Activated T-helper 1 cell treated with anti-CD3 and anti-CD28 coated beads, Interleukin-2, amount 50 U/mL, for 16 hours (primary cell): ENCODE results near the gene RNF168.
"Not testable (repeated sequence)": the region's sequence is repeated elsewhere in the genome, so short reads cannot be mapped to it uniquely, and the experiment has no call there.

Experiments
- DNase-seq, 2 donors: peaks; one replicate each; pipeline ENCODE4 v3.0.0-alpha.2; 2020; ENCODE audit warnings: low read depth in 1 of 2, low spot score in 1 of 2

Gene RNF168, protein sequence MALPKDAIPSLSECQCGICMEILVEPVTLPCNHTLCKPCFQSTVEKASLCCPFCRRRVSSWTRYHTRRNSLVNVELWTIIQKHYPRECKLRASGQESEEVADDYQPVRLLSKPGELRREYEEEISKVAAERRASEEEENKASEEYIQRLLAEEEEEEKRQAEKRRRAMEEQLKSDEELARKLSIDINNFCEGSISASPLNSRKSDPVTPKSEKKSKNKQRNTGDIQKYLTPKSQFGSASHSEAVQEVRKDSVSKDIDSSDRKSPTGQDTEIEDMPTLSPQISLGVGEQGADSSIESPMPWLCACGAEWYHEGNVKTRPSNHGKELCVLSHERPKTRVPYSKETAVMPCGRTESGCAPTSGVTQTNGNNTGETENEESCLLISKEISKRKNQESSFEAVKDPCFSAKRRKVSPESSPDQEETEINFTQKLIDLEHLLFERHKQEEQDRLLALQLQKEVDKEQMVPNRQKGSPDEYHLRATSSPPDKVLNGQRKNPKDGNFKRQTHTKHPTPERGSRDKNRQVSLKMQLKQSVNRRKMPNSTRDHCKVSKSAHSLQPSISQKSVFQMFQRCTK

DNA sequence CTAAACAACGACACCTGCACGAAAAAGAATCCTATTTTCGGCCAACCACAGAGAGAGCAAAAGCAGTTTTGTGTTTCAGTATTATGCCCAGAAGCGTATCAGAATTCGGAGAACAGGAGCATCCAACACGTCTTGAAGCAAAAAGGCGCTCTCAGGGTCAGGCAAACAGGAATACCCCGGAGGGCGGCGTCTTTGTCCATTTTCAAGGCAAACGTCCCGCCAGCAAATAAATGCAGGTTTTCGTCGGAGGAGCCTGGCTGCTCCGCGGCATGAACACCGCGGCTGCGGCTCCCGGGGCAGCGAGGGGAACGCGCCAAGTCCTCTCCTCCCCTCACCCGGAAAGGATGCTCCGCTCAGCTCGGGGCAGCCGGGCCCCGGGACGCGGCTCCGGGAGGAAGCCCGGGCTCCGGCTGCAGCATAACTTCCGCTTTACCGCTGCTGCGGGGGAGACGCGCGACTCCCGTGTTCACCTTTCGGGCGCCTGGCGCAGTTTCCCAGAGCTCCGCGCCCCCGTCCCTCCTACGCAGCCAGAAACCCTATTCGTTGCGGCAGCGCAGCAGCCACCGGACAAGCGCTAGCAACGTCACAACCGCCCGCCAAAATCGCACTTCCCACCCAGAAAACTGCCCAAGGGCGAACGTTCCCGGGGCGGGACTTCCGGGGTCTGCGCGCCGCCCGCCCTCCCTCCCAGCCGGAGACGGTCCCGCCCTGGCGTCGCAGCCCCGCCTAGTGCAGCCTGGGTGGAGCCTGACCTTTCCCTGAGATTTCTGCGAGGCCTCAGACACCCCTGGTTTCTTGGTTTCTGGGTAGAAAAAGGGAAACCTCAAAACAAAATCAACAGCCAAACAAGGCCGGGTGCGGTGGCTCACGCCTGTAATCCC lies at the start of gene RNF168:
TSS of gene RNF168 (minus strand) at position 573 of the 881 bp plus-strand sequence. CDS start 595 bp downstream, outside the sequence.
- peak; percentile 82 for DNase-seq

DNA sequence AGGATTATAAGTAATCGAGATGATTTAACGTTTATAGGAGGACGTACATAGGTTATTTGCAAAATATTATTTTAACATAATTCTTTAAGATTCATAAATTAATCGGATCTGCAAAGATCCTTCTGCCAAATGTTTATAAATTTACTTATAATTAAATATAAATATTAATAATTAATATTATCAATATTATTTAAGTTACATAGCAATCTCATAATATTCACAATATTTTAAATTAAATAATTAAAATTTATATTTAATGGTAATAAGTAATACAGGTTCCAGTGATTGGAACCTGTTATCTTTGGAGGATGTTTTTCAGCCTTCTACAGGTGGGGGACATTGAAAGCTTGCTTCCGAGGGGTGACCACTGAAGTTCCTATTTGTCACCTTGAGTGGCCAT lies 48.7 kb upstream of the RNF168 start:
- DNase-seq: no peak

DNA sequence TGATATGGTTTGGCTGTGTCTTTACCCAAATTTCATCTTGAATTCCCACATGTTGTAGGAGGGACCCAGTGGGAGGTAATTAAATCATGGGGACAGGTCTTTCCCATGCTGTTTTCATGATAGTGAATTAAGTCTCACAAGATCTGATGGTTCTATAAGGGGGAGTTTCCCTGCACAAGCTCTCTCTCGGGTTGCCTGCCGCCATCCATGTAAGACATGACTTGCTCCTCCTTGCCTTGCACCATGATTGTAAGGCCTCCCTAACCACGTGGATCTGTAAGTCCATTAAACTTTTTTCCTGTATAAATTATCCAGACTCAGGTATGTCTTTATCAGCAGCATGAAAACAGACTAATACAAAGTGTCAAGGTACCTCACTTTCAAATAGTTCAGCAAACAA lies 46.6 kb upstream of the RNF168 start:
- not testable (repeated sequence) for DNase-seq

DNA sequence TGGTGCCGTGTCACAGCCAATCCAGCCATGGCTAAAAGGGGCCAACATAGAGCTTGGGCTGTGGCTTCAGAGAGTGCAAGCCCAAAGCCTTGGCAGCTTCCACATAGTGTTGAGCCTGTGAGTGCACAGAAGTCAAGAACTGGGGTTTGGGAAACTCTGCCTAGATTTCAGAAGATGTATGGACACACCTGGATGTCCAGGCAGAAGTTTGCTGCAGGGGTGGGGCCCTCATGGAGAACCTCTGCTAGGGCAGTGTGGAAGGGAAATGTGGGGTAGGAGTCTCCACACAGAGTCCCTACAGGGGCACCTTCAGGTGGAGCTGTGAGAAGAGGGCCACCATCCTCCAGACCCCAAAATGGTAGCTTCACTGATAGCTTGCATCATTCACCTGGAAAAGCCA lies 45.7 kb upstream of the RNF168 start:
- not testable (repeated sequence) for DNase-seq

DNA sequence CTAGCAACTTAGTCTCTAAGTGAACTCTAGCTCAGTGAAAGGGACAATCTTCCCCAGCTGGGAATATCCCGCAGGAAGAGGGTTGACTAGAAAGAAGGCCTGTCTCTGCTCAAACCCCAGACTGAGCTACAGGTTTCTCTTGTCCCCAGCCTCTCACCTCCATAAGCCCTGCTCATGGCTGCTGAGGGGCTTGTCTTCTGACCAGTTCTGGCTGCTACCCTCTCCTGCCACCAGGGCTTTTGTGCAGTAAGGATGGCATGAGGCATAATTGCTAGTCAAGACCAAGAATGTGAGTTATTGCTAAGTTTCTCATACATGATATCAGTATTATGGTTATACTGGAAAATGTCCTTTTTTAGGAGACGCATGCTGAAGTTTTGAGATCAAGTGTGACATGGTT lies 43.5 kb upstream of the RNF168 start:
- DNase-seq: no peak

DNA sequence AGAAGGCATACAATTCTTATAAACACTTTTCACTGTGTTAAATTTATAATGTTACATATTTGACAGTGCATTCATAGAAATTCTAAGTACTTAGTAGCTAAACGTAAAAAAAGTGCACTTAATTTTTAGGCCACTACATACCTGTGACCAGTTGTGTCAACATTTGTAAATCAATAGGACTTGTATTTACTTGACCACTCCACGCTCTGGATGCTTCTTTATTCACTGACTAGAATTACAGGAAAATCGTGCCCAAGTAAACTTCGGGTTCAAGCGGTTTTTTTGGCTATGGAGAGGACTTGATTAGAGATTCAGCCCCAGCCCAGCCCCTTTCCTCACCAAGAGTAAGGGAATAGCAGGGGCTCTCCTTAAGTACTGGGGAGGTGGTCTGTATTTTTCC lies 43.0 kb upstream of the RNF168 start:
- DNase-seq: no peak

DNA sequence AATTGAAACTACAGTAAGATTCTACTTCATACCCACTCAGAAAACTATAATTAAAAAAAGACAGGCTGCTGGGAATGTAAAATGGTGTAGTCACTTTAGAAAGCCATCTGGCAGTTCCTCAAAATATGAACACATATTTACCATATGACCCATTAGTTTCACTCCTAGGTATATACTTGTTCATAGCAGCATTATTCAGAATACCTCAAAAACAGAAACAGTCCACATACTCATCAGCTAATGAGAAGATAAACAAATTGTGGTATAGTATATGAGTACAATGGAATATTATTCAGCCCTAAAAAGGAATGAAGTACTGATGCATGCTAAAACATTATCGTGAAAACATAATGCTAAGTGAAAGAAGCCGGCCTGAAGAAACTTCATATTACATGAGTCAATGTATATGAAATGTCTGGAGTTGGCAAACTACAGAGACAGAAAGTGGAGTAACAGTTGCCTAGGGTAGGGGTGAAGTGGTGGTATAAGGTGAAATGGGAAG lies 41.0 kb upstream of the RNF168 start:
- DNase-seq: no peak

DNA sequence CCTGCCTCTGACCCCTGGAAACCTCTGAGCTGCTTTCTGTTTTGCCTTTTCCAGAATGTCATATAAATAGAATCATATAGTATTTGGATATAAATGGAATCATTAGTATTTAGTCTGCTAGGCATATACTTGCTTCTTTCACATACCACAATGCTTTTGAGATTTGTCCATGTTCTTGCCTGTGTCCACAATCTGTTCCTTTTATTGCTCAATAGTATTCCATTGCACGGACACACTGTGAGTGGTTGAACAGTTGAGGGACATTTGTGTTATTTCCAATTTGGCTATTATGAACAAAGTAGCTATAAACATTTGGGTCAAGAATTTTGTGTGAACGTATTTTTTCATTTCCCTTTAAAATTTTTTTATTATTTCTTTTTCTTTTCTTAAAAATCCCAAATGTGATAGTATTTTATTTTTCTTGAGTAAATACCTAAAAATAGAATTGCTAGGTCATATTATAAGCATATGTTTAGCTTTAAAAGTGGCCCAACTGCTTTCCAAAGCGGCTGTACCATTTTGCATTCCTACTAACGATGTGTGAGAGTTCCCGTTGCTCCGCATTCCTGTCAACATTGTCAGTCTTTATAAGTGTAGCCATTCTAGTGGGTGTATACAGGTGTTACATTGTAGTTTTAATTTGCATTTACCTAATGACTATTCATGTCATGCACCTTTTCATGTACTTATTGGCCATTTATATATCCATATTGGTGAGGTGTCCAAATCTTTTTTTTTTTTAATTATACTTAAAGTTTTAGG lies 38.3 kb upstream of the RNF168 start:
- no peak for DNase-seq

DNA sequence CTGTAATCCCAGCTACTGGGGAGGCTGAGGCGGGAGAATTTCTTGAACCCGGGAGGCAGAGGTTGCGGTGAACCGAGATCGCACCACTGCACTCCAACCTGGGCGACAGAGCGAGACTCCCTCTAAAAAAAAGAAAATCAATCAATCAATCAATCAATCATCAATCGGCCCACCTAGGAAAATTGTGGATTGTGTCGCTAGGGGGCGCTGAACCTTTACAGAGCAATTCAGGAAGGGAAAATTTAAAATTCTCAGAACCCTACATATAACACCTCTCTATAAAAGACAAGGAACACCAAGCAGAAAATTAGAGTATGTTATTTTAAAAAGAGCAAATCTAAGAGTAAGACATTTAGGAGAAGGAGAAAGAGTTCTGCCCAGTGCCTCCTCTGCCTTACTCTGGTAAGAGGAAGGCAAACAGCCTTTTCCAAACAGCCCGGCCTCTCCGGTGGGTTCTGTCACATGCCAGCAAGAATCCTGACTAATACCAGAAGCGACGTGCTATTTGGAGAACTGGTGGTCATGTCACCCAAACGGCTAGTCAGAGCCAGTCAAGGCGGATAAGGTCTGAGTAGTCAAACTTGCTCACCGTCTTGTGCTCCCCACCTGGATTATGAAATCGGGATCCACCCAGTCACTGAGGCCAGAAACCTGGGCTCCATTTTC lies 33.9 kb upstream of the RNF168 start:
- peak; percentile 44 to 63 for DNase-seq

DNA sequence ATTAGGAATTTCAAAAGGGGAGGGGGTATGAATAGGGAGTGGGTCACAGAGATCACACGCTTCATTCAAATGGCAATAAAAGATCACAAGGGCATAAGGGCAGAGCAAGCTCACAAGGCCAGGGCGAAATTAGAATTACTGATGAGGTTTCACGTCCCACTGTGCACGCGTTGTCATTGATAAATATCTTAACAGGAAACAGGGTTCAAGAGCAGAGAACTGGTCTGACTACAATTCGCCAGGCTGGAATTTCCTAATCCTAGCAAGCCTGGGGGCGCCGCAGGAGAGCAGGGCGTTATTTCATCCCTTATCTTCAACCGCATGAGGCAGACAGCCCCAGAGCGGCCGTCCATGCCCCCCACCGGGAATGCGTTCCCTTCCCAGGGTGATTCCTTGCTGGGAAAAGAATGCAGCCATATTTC lies 29.7 kb upstream of the RNF168 start:
- DNase-seq: no peak

DNA sequence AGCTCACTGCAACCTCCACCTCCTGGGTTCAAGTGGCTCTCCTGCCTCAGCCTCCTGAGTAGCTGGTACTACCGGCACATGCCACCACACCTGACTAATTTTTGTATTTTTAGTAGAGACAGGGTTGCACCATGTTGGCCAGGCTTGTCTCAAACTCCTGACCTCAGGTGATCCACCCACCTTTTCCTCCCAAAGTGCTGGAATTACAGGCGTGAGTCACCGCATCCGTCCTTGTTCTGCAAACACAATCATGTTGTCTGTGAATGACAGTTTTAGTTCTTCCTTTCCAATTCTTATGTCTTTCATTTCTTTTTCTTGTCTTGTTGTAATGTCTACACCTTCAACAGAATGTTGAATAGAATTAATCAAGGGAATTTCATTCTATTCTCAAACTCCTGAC lies 27.9 kb upstream of the RNF168 start:
- no peak for DNase-seq

DNA sequence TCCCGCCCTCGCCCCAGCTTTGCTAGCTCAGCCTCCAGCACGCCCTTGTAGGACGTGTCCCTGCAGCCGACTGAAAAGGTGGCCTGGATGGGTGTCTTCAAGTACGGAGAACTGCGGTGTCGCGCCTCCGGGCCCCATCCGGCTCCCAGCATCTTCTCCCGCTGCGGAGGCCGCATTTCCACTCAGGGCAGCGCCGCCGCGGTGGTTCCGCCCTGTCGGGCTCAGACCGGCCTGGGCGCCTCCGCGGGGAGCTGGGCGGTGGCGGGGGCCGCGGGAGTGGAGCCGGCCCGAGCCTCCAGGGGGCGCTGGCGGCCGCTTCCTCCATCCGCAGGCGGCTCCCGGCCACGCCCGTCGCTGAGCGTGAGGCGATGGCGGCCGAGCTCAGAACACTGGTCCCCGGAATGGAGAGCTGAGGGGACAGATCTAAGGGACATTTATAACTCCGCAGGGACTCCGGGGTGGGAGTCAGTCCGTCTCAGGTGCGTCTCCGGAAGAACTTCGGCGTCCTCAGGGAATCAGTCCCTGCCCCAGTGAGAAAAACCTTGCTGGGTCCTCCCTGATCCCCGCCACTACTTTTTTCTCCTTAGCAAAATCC lies 25.2 kb upstream of the RNF168 start:
- DNase-seq: peak; percentile 54 to 74

DNA sequence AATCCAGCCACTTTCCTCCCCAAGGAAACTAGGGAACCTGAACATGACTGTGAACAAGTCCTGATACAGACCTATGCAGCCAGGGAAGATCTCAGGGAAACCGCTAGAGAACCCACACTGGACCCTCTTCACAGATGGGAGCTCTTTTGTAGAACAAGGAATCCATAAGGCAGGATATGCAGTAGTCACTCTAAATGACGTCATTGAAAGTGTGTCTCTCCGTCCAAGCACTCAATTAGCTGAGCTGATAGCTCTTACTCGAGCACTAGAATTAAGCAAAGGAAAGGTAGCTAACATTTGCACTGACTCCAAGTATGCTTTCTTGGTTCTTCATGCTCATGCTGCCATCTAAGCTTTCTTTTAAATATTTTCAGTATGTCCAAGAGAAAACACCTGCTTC lies 21.6 kb upstream of the RNF168 start:
- no peak for DNase-seq

DNA sequence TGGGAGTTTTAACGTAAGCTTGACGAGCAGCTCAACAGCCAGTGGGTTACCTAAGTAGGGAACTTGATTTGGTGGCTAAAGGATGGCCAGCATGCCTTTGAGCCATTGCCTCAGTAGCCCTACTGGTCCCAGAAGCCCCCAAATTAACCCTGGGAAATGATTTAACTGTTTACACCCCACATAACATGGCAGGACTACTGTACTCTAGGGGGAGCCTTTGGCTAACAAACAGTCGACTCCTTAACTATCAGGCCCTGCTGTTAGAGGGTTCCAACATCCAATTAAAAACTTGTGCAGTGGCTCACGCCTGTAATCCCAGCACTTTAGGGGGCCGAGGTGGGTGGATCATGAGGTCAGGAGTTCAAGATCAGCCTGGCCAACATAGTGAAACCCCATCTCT lies 21.0 kb upstream of the RNF168 start:
- DNase-seq: no peak

DNA sequence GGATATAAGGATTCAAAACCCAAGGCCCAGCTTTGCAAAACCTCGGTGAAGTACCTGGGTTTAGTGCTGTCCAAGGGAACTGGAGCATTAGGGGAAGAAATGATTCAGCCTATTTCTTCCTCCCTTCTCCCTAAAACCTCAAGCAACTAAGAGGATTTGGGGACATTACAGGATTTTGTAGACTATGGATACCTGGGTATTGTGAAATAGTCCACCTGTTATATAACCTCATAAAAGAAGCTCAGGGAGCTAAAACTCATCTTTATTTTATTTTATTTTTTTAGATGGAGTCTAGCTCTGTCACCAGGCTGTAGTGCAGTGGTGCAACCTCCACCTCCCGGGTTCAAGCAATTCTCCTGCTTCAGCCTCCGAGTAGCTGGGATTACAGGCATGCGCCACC lies 20.3 kb upstream of the RNF168 start:
- no peak for DNase-seq

DNA sequence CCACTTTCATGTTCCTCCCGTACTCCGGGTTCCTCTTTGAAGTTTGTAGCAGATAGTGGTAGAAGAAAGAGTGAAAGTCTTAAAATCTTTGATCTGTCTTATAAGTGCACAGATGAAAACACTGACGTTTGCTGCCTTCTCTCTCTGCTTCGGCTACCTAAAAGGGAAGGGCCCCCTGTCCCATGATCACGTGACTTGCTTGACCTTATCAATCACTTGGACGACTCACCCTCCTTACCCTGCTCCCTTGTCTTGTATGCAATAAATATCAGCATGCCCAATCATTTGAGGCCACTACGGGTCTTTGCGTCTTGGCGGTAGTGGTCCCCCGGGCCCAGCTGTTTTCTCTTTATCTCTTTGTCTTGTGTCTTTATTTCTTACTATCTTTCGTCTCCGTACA lies 17.7 kb upstream of the RNF168 start:
- DNase-seq: not testable (repeated sequence)

DNA sequence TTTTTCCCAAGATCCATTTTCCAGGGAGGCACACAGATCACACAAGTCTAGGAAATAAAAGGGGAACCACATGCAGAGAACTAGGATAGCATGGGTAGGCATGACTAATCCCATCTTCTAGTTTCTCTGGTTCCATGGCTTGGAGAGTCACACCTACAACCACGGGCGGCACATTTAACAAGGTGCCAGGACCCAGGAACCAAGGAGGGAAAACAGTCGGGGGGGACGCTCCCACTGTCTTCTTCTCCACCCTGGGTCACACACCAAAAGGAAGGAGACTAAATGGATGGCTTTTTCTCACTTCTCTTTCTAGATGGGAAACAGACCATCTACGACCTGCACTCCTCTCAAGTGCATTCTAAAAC lies 16.1 kb upstream of the RNF168 start:
- no peak for DNase-seq

DNA sequence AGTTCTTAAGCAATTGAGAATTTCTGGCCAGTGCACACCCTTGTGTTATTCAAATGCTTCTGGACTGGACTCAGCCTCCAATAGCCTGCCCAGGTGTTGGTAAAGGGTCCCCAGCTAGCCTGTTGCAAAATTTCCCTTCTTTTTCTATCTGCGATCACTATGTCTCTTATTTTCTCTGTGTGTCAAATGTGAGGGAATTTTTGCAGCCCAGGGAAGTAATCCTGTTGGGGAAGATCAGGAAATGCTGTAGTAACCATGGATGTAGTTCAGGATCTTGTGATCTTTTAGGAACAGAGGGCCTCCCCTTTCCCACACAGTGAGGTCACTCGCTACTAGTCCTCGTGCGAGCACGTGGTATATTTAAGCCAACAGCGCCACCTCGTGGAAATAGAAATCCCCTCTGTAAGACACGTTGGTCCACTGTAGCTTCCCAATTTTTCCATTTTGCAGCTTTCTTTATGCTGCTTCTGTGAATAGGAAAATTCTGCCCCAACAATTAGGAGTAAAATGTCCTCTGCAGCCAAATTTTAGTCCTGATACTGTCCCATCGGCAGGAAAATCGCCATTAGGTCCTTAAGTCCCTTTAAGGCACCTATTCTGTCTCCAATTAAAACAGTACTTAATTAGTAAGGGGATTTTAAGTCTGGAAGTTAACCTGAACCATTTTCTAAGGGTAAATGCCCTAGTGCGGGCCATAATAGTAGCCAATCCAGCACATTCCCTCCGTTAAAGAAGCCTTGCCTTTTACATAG lies 15.6 kb upstream of the RNF168 start:
- DNase-seq: peak; percentile 32 to 35

DNA sequence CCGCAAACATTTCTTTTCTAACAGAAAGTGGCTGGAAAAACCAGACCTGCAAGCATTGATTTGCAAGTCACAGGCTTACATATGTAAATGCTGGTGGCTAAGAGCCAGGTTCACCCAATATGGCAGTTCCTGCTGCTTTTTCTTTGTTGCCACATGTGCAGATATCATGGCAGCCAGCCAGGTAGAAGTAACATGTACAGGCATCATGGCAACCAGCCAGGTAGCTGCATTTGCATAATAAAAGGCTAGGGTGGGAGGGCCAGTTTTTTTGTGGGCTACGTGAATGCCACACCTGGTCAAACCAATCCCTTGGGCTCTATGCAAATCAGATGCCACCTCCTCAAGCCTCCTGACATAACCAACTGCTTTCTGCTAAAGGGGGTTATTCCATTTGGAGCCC lies 14.4 kb upstream of the RNF168 start:
- no peak for DNase-seq
